ENCODE results near the gene HEMK1. TPM values are rescaled to one million over a fixed set of nuclear protein-coding genes. Genes with fewer than 3 reads are reported as not detected.

The HEMK1 gene
- total RNA-seq, 4 donors from 2014 or later = 7.3 to 11.6 (median 7.9) TPM

- Histone ChIP-seq H3K4me1 (no peaks in the 10 kb centered on the region), H3K27ac (no peak overlapping the region), H3K4me3 (no peak overlapping the region), H3K36me3 (no peaks in the 10 kb centered on the region), H3K9me3 (no peaks in the 10 kb centered on the region), H3K27me3 (peaks cover 21% of the 10 kb centered on the region)
- in situ Hi-C loops (cut with MboI; ENCODE audit: low pct_ligation_motif_present in 1 of 4, low pct_unique_long_range_greater_than_20kb in 1 of 4, low sequenced_read_pairs in 3 of 4) (loop anchor here in 1 of 4 donors (10.0 kb wide), 1 partner anchor 186 kb away; the partner anchor contains the start of genes RASSF1 and ZMYND10), intact Hi-C loops (cut with DNase I; ENCODE audit: low total_unique reads) (no loop called here)
- WGBS, 2 donors (ENCODE audit: low coverage in 1 of 2) = 94% methylated on average over 4 of the region's 4 CpGs; no CpG with 5 or more reads in 1 of the 2 donors
- no peak for TF ChIP-seq POLR2AphosphoS5 (IDR thresholded peaks at IDR 0.05)
- TF ChIP-seq POLR2A (IDR thresholded peaks at IDR 0.05) = no peak
- TF ChIP-seq CTCF (IDR thresholded peaks at IDR 0.05) = no peak
- no peak for TF ChIP-seq EP300 (IDR thresholded peaks at IDR 0.05; ENCODE audit: low read depth)
- DNase-seq = no peak
Measured at GRCh38 chr3:50531201-50531600, 38.1 kb upstream of the HEMK1 start.

DNA sequence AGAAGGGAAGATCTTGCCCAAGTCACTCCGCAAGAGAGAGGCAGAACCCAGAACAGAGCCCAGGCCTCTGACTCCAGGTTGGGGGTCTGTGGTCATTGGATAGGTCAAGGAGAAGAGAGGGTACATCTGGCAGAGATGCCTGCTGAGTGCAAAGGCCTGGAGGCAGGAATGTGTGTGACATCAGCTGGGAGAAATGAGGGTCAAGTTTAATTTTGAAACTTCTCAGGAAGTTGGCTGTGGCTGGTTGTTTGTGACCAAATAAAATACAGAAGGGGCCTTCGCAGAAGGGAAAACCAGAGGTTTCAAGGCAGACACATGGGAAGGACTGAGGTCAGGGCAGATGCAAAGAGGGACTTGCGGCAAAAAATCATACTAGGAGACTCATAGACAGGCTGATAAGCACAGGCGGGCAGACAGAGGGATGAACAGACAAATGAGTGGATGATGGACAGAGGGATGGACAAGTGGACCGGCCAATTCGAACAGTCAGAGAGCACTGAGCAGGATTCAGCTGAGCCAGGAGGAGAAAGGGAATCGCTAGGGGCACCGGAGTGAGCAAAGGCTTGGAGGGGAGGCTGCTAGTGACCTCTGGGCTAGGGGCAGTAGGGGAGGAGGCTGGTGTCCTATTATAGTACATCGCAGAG, 37.1 kb upstream of the HEMK1 start:
- no peaks in the 10 kb centered on the region for H3K4me1 ChIP-seq
- no peak overlapping the region for H3K27ac ChIP-seq
- peaks cover 23% of the 10 kb centered on the region for H3K27me3 ChIP-seq
- no peak for TF ChIP-seq POLR2AphosphoS5 (IDR thresholded peaks at IDR 0.05)
- WGBS, 2 donors (ENCODE audit: low coverage in 1 of 2) = 82 to 87% methylated on average over 3 to 9 of the region's 9 CpGs
- no peaks in the 10 kb centered on the region for H3K9me3 ChIP-seq
- DNase-seq = no peak
- no peaks in the 10 kb centered on the region for H3K36me3 ChIP-seq
- intact Hi-C loops (cut with DNase I; ENCODE audit: low total_unique reads) (no loop called here), in situ Hi-C loops (cut with MboI; ENCODE audit: low pct_ligation_motif_present in 1 of 4, low pct_unique_long_range_greater_than_20kb in 1 of 4, low sequenced_read_pairs in 3 of 4) (loop anchor here in 1 of 4 donors (10.0 kb wide), 1 partner anchor 187 kb away; the partner anchor contains the start of genes RASSF1 and ZMYND10)
- H3K4me3 ChIP-seq = no peak overlapping the region

DNA sequence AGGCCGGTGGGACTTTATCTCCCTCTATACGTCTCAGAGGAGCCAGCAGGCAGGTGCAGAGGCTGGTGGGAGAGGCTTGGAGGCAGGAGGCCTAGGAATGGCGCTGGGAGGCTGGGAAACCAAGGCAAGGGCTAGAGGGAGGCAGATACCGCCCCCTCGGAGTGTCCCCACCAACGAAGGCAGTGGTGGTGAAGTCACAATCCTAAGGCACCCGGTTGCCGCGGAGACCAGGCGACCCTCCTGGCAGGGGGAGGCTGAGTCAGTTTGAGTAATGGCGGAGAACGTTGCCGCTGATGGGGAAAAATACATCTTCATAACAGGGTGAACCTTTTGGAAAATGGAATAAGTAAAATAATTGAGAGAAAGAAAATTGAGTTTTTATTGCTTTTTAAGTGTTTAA, 36.0 kb upstream of the HEMK1 start:
- intact Hi-C loops (cut with DNase I; ENCODE audit: low total_unique reads) = no loop called here
- WGBS, 2 donors (ENCODE audit: low coverage in 1 of 2) = 72 to 76% methylated on average over 11 to 12 of the region's 13 CpGs
- H3K36me3 ChIP-seq = no peaks in the 10 kb centered on the region
- no peak for TF ChIP-seq CTCF (IDR thresholded peaks at IDR 0.05)
- TF ChIP-seq POLR2AphosphoS5 (IDR thresholded peaks at IDR 0.05) = no peak
- no peak for TF ChIP-seq EP300 (IDR thresholded peaks at IDR 0.05; ENCODE audit: low read depth)
- no peak for TF ChIP-seq POLR2A (IDR thresholded peaks at IDR 0.05)
- H3K4me3 ChIP-seq = no peak overlapping the region
- H3K27ac ChIP-seq = no peak overlapping the region
- H3K27me3 ChIP-seq = peaks cover 31% of the 10 kb centered on the region
- DNase-seq = no peak
- no peaks in the 10 kb centered on the region for H3K4me1 ChIP-seq
- no peaks in the 10 kb centered on the region for H3K9me3 ChIP-seq
- in situ Hi-C loops (cut with MboI; ENCODE audit: low pct_ligation_motif_present in 1 of 4, low pct_unique_long_range_greater_than_20kb in 1 of 4, low sequenced_read_pairs in 3 of 4) = loop anchor here in 1 of 4 donors (10.0 kb wide), 1 partner anchor 189 kb away; the partner anchor contains the start of genes RASSF1 and ZMYND10

- WGBS, 2 donors (ENCODE audit: low coverage in 1 of 2) = 54 to 75% methylated on average over 2 to 9 of the region's 9 CpGs
- TF ChIP-seq CTCF (IDR thresholded peaks at IDR 0.05) = no peak
- TF ChIP-seq EP300 (IDR thresholded peaks at IDR 0.05; ENCODE audit: low read depth) = no peak
- TF ChIP-seq POLR2AphosphoS5 (IDR thresholded peaks at IDR 0.05) = no peak
- TF ChIP-seq POLR2A (IDR thresholded peaks at IDR 0.05) = no peak
- intact Hi-C loops (cut with DNase I; ENCODE audit: low total_unique reads) (no loop called here), in situ Hi-C loops (cut with MboI; ENCODE audit: low pct_ligation_motif_present in 1 of 4, low pct_unique_long_range_greater_than_20kb in 1 of 4, low sequenced_read_pairs in 3 of 4) (loop anchor here in 1 of 4 donors (10.0 kb wide), 1 partner anchor 189 kb away; the partner anchor contains the start of genes RASSF1 and ZMYND10)
- no peak overlapping the region for H3K4me3 ChIP-seq
- no peak overlapping the region for H3K27ac ChIP-seq
- DNase-seq = no peak
- peaks cover 31% of the 10 kb centered on the region for H3K27me3 ChIP-seq
- H3K9me3 ChIP-seq = no peaks in the 10 kb centered on the region
- no peaks in the 10 kb centered on the region for H3K36me3 ChIP-seq
- H3K4me1 ChIP-seq = no peaks in the 10 kb centered on the region
Measured at GRCh38 chr3:50533807-50534461, 35.4 kb upstream of the HEMK1 start.

Data from transverse colon (tissue), 4 donors.